ENCODE data around the gene TMEM92.

DNA sequence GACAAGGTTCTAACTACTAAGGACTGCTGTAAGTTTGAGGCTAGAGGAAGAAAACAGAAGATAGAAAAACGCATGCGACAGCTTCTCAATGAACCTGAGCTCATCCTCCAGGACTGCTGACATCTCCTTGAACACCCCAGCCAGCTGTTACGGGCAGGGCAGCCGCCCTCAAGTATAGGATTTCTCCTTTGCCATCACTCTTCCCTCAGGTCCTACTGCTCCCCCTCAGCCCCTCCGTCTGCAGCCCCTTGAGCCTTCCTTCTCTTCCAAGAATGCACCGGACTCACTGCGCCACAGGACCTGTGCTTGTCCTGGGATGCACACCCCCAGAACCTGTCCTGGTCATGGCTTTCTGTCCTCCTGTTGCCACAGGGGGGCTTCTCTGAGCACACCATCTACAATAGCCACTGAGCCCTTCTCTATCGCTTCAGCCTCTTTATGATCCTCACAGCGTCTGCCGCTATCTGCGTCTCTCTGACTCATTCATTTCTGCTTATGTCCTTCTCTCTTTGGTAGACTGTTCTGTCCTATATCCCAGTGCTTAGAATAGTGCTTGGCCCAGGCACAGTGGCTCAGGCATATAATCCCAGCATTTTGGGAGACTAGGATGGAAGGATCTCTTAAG, 56.0 kb downstream of the TMEM92 start:
- TF ChIP-seq EGR1 (IDR thresholded peaks at IDR 0.05; ENCODE audit: low read depth in 2 of 2) (no peak), JUND (IDR thresholded peaks at IDR 0.05) (no peak), SP1 (IDR thresholded peaks at IDR 0.05) (no peak), TAF1 (conservative IDR thresholded peaks at IDR 0.05) (no peak), RAD21 (IDR thresholded peaks at IDR 0.05) (no peak), YY1 (IDR thresholded peaks at IDR 0.05) (no peak), RXRA (IDR thresholded peaks at IDR 0.05) (no peak), GABPA (IDR thresholded peaks at IDR 0.05 in 1 of 2, conservative IDR thresholded peaks at IDR 0.05 in 1 of 2) (no peak)
- TF ChIP-seq, protein P1, sequence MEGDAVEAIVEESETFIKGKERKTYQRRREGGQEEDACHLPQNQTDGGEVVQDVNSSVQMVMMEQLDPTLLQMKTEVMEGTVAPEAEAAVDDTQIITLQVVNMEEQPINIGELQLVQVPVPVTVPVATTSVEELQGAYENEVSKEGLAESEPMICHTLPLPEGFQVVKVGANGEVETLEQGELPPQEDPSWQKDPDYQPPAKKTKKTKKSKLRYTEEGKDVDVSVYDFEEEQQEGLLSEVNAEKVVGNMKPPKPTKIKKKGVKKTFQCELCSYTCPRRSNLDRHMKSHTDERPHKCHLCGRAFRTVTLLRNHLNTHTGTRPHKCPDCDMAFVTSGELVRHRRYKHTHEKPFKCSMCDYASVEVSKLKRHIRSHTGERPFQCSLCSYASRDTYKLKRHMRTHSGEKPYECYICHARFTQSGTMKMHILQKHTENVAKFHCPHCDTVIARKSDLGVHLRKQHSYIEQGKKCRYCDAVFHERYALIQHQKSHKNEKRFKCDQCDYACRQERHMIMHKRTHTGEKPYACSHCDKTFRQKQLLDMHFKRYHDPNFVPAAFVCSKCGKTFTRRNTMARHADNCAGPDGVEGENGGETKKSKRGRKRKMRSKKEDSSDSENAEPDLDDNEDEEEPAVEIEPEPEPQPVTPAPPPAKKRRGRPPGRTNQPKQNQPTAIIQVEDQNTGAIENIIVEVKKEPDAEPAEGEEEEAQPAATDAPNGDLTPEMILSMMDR (IDR thresholded peaks at IDR 0.05; ENCODE audit: low read depth, low read length, missing input control): no peak
- TF ChIP-seq, protein P2, sequence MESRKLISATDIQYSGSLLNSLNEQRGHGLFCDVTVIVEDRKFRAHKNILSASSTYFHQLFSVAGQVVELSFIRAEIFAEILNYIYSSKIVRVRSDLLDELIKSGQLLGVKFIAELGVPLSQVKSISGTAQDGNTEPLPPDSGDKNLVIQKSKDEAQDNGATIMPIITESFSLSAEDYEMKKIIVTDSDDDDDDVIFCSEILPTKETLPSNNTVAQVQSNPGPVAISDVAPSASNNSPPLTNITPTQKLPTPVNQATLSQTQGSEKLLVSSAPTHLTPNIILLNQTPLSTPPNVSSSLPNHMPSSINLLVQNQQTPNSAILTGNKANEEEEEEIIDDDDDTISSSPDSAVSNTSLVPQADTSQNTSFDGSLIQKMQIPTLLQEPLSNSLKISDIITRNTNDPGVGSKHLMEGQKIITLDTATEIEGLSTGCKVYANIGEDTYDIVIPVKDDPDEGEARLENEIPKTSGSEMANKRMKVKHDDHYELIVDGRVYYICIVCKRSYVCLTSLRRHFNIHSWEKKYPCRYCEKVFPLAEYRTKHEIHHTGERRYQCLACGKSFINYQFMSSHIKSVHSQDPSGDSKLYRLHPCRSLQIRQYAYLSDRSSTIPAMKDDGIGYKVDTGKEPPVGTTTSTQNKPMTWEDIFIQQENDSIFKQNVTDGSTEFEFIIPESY (IDR thresholded peaks at IDR 0.05): no peak
- TF ChIP-seq, protein P3, sequence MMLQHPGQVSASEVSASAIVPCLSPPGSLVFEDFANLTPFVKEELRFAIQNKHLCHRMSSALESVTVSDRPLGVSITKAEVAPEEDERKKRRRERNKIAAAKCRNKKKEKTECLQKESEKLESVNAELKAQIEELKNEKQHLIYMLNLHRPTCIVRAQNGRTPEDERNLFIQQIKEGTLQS (IDR thresholded peaks at IDR 0.05): no peak

Data from liver (tissue), 3 donors.